ENCODE results near the gene TCF20.

DNA sequence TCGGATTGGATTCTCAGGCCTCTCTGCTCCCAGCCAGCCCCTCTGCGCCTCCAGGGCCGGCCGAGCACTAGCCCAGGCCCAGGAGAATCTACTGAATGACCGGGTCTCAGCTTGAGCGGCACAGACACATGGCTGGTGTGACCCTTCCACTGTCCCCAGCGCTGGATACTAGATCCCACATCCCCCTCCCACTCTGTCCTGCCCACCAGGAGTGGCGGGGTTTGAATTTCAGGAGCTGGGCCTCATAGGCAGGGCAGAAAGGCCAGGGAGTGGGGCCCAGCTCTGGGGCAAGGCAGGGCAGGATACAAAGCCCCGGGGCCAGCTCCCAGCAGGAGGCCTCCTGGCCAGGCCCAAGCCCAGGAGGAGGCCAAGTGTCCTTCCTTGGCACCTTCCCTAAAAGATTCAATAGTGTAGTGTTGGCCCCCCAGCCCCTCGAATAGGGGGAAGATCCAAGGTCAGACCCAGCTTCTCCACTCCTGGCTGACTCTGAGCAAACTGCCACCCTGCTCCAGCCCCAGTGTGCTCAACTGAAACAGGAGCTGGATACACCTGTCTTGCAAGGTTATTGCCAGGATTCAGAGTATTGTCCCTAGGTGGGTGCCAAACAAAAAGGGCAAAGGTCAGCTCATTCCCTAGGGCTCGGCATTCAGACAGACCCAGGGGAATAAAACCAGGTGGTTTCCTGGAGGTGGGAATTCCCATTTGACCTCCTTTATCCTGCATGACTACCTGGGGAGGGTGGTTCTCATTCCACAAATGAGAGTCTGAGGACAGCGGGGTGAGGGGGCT, 22.5 kb upstream of the TCF20 start:
- TF ChIP-seq, protein P1, sequence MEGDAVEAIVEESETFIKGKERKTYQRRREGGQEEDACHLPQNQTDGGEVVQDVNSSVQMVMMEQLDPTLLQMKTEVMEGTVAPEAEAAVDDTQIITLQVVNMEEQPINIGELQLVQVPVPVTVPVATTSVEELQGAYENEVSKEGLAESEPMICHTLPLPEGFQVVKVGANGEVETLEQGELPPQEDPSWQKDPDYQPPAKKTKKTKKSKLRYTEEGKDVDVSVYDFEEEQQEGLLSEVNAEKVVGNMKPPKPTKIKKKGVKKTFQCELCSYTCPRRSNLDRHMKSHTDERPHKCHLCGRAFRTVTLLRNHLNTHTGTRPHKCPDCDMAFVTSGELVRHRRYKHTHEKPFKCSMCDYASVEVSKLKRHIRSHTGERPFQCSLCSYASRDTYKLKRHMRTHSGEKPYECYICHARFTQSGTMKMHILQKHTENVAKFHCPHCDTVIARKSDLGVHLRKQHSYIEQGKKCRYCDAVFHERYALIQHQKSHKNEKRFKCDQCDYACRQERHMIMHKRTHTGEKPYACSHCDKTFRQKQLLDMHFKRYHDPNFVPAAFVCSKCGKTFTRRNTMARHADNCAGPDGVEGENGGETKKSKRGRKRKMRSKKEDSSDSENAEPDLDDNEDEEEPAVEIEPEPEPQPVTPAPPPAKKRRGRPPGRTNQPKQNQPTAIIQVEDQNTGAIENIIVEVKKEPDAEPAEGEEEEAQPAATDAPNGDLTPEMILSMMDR (IDR thresholded peaks at IDR 0.05), result no peak
- TF ChIP-seq POLR2A (IDR thresholded peaks at IDR 0.05), result no peak
- TF ChIP-seq POLR2AphosphoS5 (IDR thresholded peaks at IDR 0.05), result no peak

Data from gastroesophageal sphincter (tissue), 3 donors.